Body of pancreas (tissue), 4 donors: ENCODE measurements around the gene ARG2.

Experiments used
- CTCF ChIP-seq, 7 experiments: fragments of 450-650 bp in 4 of 7; fragments of 200-600 bp in 3 of 7; sonication (generic) in 3 of 7; IDR thresholded peaks; one replicate each; pipeline ENCODE4 v1.5.1; 2016 to 2019; ENCODE audit warnings: antibody characterized with exemption in 7 of 7
- POLR2A ChIP-seq, 3 donors: fragments of 450-650 bp; IDR thresholded peaks; one replicate each; pipeline ENCODE4 v1.6.1; 2016; ENCODE audit warnings: antibody characterized with exemption in 3 of 3, mild to moderate bottlenecking in 2 of 3

GRCh38 chr14:67609642-67610310 lies 9.9 kb upstream of the ARG2 start:
- TF ChIP-seq CTCF (IDR thresholded peaks at IDR 0.05), result no peak
- TF ChIP-seq POLR2A (IDR thresholded peaks at IDR 0.05), result no peak
